Ovary (tissue), 3 donors: Measurements from ENCODE around the gene NDST1.

ENCODE experiments used
- EP300 ChIP-seq: sonication (generic); formaldehyde crosslinking; IDR thresholded peaks from one replicate; pipeline ENCODE4 v1.6.1; 2017; ENCODE audit warnings: antibody characterized with exemption
- POLR2A ChIP-seq: fragments of 450-650 bp; IDR thresholded peaks from one replicate; pipeline ENCODE4 v1.6.1; 2017; ENCODE audit warnings: antibody characterized with exemption, mild to moderate bottlenecking, moderate library complexity
- TF ChIP-seq, protein P1 (sequence below), 3 donors: fragments of 450-650 bp in 2 of 3; fragments of 200-600 bp in 1 of 3; IDR thresholded peaks; one replicate each; pipeline versions ENCODE4 v1.5.1 to v1.8.0; 2016 to 2022; ENCODE audit warnings: antibody characterized with exemption in 3 of 3, mild to moderate bottlenecking in 1 of 3
- donor health status: DM: no; HTN: no; CAD: no.

DNA sequence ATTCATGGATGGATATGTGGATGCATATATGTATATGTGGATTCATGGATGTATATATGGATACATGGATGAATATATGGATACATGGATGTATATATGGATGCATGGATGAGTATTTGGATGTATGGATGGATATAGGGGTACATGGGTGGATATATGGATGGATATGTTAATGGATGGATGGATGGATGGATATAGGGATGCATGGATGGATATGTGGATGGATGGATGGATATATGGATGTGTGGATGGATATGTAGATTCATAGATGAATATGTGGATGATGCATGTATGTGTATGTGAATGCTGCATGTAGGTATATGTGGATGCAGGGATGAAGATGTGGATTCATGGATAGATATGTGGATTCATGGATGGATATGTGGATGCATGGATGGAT, 79.1 kb downstream of the NDST1 start:
- TF ChIP-seq, protein P1, sequence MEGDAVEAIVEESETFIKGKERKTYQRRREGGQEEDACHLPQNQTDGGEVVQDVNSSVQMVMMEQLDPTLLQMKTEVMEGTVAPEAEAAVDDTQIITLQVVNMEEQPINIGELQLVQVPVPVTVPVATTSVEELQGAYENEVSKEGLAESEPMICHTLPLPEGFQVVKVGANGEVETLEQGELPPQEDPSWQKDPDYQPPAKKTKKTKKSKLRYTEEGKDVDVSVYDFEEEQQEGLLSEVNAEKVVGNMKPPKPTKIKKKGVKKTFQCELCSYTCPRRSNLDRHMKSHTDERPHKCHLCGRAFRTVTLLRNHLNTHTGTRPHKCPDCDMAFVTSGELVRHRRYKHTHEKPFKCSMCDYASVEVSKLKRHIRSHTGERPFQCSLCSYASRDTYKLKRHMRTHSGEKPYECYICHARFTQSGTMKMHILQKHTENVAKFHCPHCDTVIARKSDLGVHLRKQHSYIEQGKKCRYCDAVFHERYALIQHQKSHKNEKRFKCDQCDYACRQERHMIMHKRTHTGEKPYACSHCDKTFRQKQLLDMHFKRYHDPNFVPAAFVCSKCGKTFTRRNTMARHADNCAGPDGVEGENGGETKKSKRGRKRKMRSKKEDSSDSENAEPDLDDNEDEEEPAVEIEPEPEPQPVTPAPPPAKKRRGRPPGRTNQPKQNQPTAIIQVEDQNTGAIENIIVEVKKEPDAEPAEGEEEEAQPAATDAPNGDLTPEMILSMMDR (IDR thresholded peaks at IDR 0.05): no peak
- no peak for TF ChIP-seq POLR2A
- TF ChIP-seq EP300: no peak
